Measurements from ENCODE around the gene SINHCAF.

- TF ChIP-seq CTCF (IDR thresholded peaks at IDR 0.05) (no peak), POLR2A (IDR thresholded peaks at IDR 0.05) (no peak), POLR2AphosphoS5 (IDR thresholded peaks at IDR 0.05) (no peak)
These were observed 7.2 kb downstream of the SINHCAF start for GRCh38 chr12:31318657-31319269.
